SU-DHL-6 (cell line): ENCODE results near the gene EIF4EBP2.

Experiments used
- CTCF ChIP-seq: fragments of 200-600 bp; sonication (generic); IDR thresholded peaks from one replicate; pipeline ENCODE4 v1.5.1; 2017; ENCODE audit warnings: antibody characterized with exemption, mild to moderate bottlenecking, low read length, moderate library complexity; ENCODE audit not compliant: insufficient read depth, poor library complexity, severe bottlenecking
- EZH2phosphoT487 ChIP-seq: fragments of 200-600 bp; sonication (generic), shearing (Covaris generic); conservative IDR thresholded peaks from 2 replicates; pipeline ENCODE4 v1.6.1; 2018; ENCODE audit warnings: mild to moderate bottlenecking, antibody characterized with exemption, low read length, moderate library complexity, mixed read lengths

- TF ChIP-seq CTCF (no peak), EZH2phosphoT487 (no peak)
Measured at GRCh38 chr10:70459061-70459773, 55.3 kb downstream of the EIF4EBP2 start.
